ENCODE measurements around the gene PCK1. TPM values are rescaled to one million over a fixed set of nuclear protein-coding genes. Genes with fewer than 3 reads are reported as not detected.
A peak's percentile ranks its signal among the peaks of the same experiment; 100 is the strongest.

The PCK1 gene
- total RNA-seq, 1 donor from 2014 or later, result not detected

GRCh38 chr20:57594092-57594951, 33.4 kb downstream of the PCK1 start:
- Mint-ChIP-seq H3K4me1 (ENCODE audit: unreplicated experiment) (no peaks in the 10 kb centered on the region), H3K4me3 (ENCODE audit: unreplicated experiment) (no peak overlapping the region), H3K9me3 (ENCODE audit: unreplicated experiment) (no peaks in the 10 kb centered on the region), H3K27ac (ENCODE audit: unreplicated experiment) (no peak overlapping the region), H3K36me3 (ENCODE audit: low read depth, unreplicated experiment) (no peaks in the 10 kb centered on the region), H3K27me3 (ENCODE audit: unreplicated experiment) (no peaks in the 10 kb centered on the region)
- peak; percentile 89 for TF ChIP-seq CTCF (IDR thresholded peaks at IDR 0.05; ENCODE audit: unreplicated experiment)
- peak; percentile 68 for DNase-seq (ENCODE audit: low spot score)

GRCh38 chr20:57595041-57596030, 34.4 kb downstream of the PCK1 start:
- no peaks in the 10 kb centered on the region for H3K27me3 Mint-ChIP-seq (ENCODE audit: unreplicated experiment)
- DNase-seq (ENCODE audit: low spot score), result no peak
- H3K27ac Mint-ChIP-seq (ENCODE audit: unreplicated experiment), result no peak overlapping the region
- TF ChIP-seq CTCF (IDR thresholded peaks at IDR 0.05; ENCODE audit: unreplicated experiment), result no peak
- no peaks in the 10 kb centered on the region for H3K36me3 Mint-ChIP-seq (ENCODE audit: low read depth, unreplicated experiment)
- no peak overlapping the region for H3K4me3 Mint-ChIP-seq (ENCODE audit: unreplicated experiment)
- H3K9me3 Mint-ChIP-seq (ENCODE audit: unreplicated experiment), result no peaks in the 10 kb centered on the region
- H3K4me1 Mint-ChIP-seq (ENCODE audit: unreplicated experiment), result no peaks in the 10 kb centered on the region

- Mint-ChIP-seq H3K4me1 (ENCODE audit: unreplicated experiment) (no peaks in the 10 kb centered on the region), H3K9me3 (ENCODE audit: unreplicated experiment) (no peaks in the 10 kb centered on the region), H3K4me3 (ENCODE audit: unreplicated experiment) (no peak overlapping the region), H3K36me3 (ENCODE audit: low read depth, unreplicated experiment) (no peaks in the 10 kb centered on the region), H3K27me3 (ENCODE audit: unreplicated experiment) (no peaks in the 10 kb centered on the region), H3K27ac (ENCODE audit: unreplicated experiment) (no peak overlapping the region)
- TF ChIP-seq CTCF (IDR thresholded peaks at IDR 0.05; ENCODE audit: unreplicated experiment), result no peak
- no peak for DNase-seq (ENCODE audit: low spot score)
These were observed 35.4 kb downstream of the PCK1 start for GRCh38 chr20:57596358-57596757.

- peak; percentile 85 for DNase-seq (ENCODE audit: low spot score)
- no peaks in the 10 kb centered on the region for H3K4me1 Mint-ChIP-seq (ENCODE audit: unreplicated experiment)
- H3K36me3 Mint-ChIP-seq (ENCODE audit: low read depth, unreplicated experiment), result no peaks in the 10 kb centered on the region
- TF ChIP-seq CTCF (IDR thresholded peaks at IDR 0.05; ENCODE audit: unreplicated experiment), result peak; percentile 98
- H3K4me3 Mint-ChIP-seq (ENCODE audit: unreplicated experiment), result no peak overlapping the region
- no peaks in the 10 kb centered on the region for H3K27me3 Mint-ChIP-seq (ENCODE audit: unreplicated experiment)
- H3K9me3 Mint-ChIP-seq (ENCODE audit: unreplicated experiment), result no peaks in the 10 kb centered on the region
- H3K27ac Mint-ChIP-seq (ENCODE audit: unreplicated experiment), result no peak overlapping the region
These were observed 36.4 kb downstream of the PCK1 start for GRCh38 chr20:57596998-57597939.

All from endothelial cell (in vitro differentiated cells).